ENCODE measurements around the gene KLF5.

KLF5 gene

DNA sequence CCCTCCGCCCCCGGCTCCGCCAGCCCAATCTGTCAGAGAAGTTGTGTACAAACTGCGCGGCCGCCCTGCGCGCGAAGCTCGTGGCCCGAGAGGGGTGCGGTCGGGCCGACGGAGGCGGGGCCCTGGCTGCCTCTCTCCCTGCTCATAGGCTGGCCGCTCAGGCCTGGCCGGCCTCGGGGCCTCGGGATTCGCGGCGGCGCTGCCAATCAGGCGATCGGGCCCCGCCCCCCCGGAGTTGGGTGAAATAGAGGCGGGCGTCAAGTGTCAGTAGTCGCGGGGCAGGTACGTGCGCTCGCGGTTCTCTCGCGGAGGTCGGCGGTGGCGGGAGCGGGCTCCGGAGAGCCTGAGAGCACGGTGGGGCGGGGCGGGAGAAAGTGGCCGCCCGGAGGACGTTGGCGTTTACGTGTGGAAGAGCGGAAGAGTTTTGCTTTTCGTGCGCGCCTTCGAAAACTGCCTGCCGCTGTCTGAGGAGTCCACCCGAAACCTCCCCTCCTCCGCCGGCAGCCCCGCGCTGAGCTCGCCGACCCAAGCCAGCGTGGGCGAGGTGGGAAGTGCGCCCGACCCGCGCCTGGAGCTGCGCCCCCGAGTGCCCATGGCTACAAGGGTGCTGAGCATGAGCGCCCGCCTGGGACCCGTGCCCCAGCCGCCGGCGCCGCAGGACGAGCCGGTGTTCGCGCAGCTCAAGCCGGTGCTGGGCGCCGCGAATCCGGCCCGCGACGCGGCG lies at the start of gene KLF5:
TSS of gene KLF5 (plus strand) at position 270 of the 724 bp plus-strand sequence. CDS start at position 593, 323 bp downstream.
- DNase-seq (ENCODE audit: low read depth in 2 of 2): peak; percentile 94 to 98
- peak within 1 kb of the TSS; percentile 76 to 78 for H3K4me3 ChIP-seq (replicated peaks in 1 of 2; ENCODE audit: low read depth in 2 of 2, low read length in 2 of 2)
- TF ChIP-seq, protein P1, sequence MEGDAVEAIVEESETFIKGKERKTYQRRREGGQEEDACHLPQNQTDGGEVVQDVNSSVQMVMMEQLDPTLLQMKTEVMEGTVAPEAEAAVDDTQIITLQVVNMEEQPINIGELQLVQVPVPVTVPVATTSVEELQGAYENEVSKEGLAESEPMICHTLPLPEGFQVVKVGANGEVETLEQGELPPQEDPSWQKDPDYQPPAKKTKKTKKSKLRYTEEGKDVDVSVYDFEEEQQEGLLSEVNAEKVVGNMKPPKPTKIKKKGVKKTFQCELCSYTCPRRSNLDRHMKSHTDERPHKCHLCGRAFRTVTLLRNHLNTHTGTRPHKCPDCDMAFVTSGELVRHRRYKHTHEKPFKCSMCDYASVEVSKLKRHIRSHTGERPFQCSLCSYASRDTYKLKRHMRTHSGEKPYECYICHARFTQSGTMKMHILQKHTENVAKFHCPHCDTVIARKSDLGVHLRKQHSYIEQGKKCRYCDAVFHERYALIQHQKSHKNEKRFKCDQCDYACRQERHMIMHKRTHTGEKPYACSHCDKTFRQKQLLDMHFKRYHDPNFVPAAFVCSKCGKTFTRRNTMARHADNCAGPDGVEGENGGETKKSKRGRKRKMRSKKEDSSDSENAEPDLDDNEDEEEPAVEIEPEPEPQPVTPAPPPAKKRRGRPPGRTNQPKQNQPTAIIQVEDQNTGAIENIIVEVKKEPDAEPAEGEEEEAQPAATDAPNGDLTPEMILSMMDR (IDR thresholded peaks at IDR 0.05; ENCODE audit: low read depth, low read length): no peak

DNA sequence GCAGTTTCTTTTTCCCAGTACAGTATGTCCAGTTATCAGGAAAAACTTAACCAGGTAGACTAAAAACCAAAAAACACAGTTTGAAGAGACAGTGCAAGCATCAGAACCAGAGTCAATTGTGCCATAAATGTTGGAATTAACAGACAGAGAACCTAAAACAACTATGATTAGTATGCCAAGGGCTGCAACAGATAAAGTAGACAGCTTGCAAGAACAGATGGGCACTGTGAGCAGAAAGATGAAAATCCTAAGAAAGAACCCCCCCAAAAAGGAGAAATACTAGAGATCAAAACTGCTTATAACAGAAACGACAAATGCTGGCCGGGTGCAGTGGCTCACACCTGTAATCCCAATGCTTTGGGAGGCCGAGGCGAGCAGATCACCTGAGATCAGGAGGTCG lies 47.1 kb upstream of the KLF5 start:
- H3K4me3 ChIP-seq (replicated peaks in 1 of 2; ENCODE audit: low read depth in 2 of 2, low read length in 2 of 2): no peak overlapping the region
- TF ChIP-seq, protein P1 (IDR thresholded peaks at IDR 0.05; ENCODE audit: low read depth, low read length): no peak
- no peak for DNase-seq (ENCODE audit: low read depth in 2 of 2)

DNA sequence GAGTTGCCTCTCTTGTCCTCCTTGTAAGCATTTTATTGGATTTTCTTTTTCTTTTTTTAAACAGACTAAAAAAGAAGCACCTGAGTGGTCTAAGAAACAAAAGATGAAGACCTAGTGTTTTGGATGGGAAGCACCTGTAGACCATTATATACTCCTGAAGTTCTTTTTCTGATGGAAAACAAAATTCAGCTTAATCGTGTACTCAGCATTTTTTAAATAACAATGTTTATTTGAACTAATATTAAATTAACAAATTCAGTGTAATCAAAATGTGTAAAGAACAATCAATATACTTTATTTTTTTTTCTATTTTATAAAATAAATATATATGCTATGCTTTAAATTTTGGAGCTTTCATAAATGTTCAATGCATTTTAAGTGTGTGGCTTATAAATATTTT lies 43.0 kb upstream of the KLF5 start:
- DNase-seq (ENCODE audit: low read depth in 2 of 2): no peak
- TF ChIP-seq, protein P1 (IDR thresholded peaks at IDR 0.05; ENCODE audit: low read depth, low read length): no peak
- H3K4me3 ChIP-seq (replicated peaks in 1 of 2; ENCODE audit: low read depth in 2 of 2, low read length in 2 of 2): no peak overlapping the region

DNA sequence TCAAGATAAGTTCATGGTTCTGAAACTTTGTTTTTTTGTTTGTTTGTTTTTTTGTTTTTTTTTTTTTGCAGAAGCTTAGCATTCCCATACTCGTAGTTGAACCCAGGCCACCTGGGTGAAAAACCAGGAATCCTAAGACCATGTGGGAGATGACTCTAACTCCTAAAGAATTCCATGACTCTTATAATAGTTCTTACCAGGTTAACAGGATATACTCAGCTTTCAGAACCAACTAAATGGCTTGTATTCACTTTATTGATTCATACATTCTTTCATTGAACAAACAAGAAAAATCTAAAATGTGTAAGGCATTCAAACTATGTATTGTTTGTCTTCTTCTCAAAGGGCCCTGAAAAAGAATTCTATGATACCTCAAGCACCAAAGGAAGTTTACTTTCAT lies 40.5 kb upstream of the KLF5 start:
- no peak overlapping the region for H3K4me3 ChIP-seq (replicated peaks in 1 of 2; ENCODE audit: low read depth in 2 of 2, low read length in 2 of 2)
- DNase-seq (ENCODE audit: low read depth in 2 of 2): peak in 1 of 2 donors; percentile 22
- TF ChIP-seq, protein P1 (IDR thresholded peaks at IDR 0.05; ENCODE audit: low read depth, low read length): no peak

DNA sequence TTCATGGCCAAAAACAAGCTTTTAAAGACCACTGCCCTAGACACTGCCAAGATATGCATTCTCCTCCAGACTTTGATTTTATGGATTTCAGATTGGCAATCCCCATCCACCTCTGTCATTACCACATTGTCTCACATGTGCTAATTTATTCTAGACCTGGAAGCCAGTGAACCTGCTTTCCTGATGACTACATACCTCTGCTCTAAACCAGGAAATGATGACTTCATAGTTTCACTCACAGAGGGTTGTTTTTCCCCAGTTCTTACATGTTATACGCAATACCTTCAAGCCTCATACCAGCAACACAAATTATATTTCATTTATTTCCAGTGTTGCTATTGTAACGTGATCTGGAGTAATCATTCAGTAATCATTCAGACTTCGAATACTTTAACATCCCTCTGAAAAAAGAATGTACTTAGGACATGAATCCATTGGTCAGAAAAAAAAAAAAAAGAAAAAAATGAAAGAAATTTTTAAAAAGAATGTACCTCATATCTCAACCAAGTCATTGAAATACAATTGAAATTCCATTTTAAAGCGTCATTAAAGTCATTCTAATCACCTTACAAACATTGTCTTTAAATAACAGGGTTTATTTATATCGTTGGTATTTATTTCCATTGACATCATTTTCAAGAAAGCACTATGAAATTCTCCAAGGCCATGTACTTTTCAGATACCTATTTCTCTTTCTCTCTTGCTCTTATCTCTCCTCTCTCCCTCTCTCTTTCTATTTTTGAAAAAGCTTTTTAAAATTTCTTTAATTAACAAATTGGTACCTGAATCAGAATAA lies 33.4 kb upstream of the KLF5 start:
- TF ChIP-seq, protein P1 (IDR thresholded peaks at IDR 0.05; ENCODE audit: low read depth, low read length): no peak
- DNase-seq (ENCODE audit: low read depth in 2 of 2): peak; percentile 14 to 45
- H3K4me3 ChIP-seq (replicated peaks in 1 of 2; ENCODE audit: low read depth in 2 of 2, low read length in 2 of 2): no peak overlapping the region

DNA sequence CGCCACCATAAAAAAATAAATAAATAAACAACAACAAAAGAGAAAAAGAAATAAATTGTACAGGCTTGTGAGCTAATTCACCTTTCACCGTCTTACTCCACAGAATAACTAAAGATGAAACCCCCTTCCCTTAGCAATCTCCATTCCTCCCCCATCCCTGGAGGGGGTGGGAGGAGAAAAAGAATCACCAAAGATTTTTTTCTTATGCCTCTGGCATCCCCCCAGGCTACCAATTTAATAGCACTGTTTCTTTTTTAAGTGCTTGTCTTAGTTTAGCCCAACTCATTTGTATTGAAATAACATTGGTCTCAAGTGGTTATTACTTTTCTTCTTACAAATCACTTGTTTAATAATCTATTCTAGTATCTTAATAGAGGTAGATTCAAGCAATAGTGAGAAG lies 23.9 kb upstream of the KLF5 start:
- H3K4me3 ChIP-seq (replicated peaks in 1 of 2; ENCODE audit: low read depth in 2 of 2, low read length in 2 of 2): no peak overlapping the region
- TF ChIP-seq, protein P1 (IDR thresholded peaks at IDR 0.05; ENCODE audit: low read depth, low read length): no peak
- no peak for DNase-seq (ENCODE audit: low read depth in 2 of 2)

All from cardiac fibroblast (primary cell).